NK-92 treated with Interleukin-12 subunit alpha and Interleukin-12 subunit beta, amount 100 ng/mL, for 24 hours (cell line): ENCODE results near the gene CCBE1.
A peak's percentile ranks its signal among the peaks of the same experiment; 100 is the strongest.

Source experiments
- DNase-seq: peaks from one replicate; lab custom pipeline; 2025; lab: John Stamatoyannopoulos, UW

The CCBE1 gene

GRCh38 chr18:59454909-59455727, 242.1 kb downstream of the CCBE1 start:
- DNase-seq, result no peak

- DNase-seq, result no peak
Observed at GRCh38 chr18:59453468-59453961, 243.7 kb downstream of the CCBE1 start.

GRCh38 chr18:59451963-59452362, 245.3 kb downstream of the CCBE1 start:
- no peak for DNase-seq

- DNase-seq, result no peak
Observed at GRCh38 chr18:59451073-59451472, 246.2 kb downstream of the CCBE1 start.

- DNase-seq, result no peak
Observed at GRCh38 chr18:59448546-59448945, 248.7 kb downstream of the CCBE1 start.

- no peak for DNase-seq
Observed at GRCh38 chr18:59446012-59446411, 251.2 kb downstream of the CCBE1 start.

GRCh38 chr18:59437851-59438569, 259.2 kb downstream of the CCBE1 start:
- no peak for DNase-seq

- DNase-seq, result no peak
Observed at GRCh38 chr18:59432803-59433597, 264.2 kb downstream of the CCBE1 start.

GRCh38 chr18:59431131-59431530, 266.1 kb downstream of the CCBE1 start:
- DNase-seq, result no peak

GRCh38 chr18:59429608-59430007, 267.6 kb downstream of the CCBE1 start:
- DNase-seq, result no peak

GRCh38 chr18:59428018-59428417, 269.2 kb downstream of the CCBE1 start:
- DNase-seq, result no peak

- no peak for DNase-seq
Observed at GRCh38 chr18:59426855-59427254, 270.4 kb downstream of the CCBE1 start.

GRCh38 chr18:59423259-59423658, 274.0 kb downstream of the CCBE1 start:
- no peak for DNase-seq

GRCh38 chr18:59420244-59420643, 277.0 kb downstream of the CCBE1 start:
- no peak for DNase-seq

- DNase-seq, result no peak
Observed at GRCh38 chr18:59419386-59419785, 277.8 kb downstream of the CCBE1 start.

GRCh38 chr18:59416818-59417217, 280.4 kb downstream of the CCBE1 start:
- no peak for DNase-seq

GRCh38 chr18:59414111-59414653, 283.0 kb downstream of the CCBE1 start:
- DNase-seq, result no peak

GRCh38 chr18:59402432-59403090, 294.7 kb downstream of the CCBE1 start:
- peak; percentile 41 for DNase-seq

GRCh38 chr18:59400407-59400806, 296.8 kb downstream of the CCBE1 start:
- DNase-seq, result no peak

- no peak for DNase-seq
Observed at GRCh38 chr18:59395226-59396175, 301.7 kb downstream of the CCBE1 start.
